ENCODE measurements around the gene TENT4A. TPM values are rescaled to one million over a fixed set of nuclear protein-coding genes. Genes with fewer than 3 reads are reported as not detected.

The TENT4A gene
- total RNA-seq, 1 donor from 2014 or later: 21.6 TPM

- TF ChIP-seq CTCF (IDR thresholded peaks at IDR 0.05): no peak
- H3K9me3 Mint-ChIP-seq (ENCODE audit: unreplicated experiment): no peaks in the 10 kb centered on the region
- H3K27ac Mint-ChIP-seq (ENCODE audit: unreplicated experiment): no peak overlapping the region
- no peak overlapping the region for H3K4me3 Mint-ChIP-seq (ENCODE audit: unreplicated experiment)
- no peaks in the 10 kb centered on the region for H3K4me1 Mint-ChIP-seq (ENCODE audit: unreplicated experiment)
- no peaks in the 10 kb centered on the region for H3K27me3 Mint-ChIP-seq (ENCODE audit: unreplicated experiment)
- no peak for DNase-seq (ENCODE audit: extremely low spot score, unreplicated experiment)
- peaks cover 43% of the 10 kb centered on the region for H3K36me3 Mint-ChIP-seq (ENCODE audit: unreplicated experiment)
Observed at GRCh38 chr5:6749026-6749716, 35.9 kb downstream of the TENT4A start.

- no peaks in the 10 kb centered on the region for H3K9me3 Mint-ChIP-seq (ENCODE audit: unreplicated experiment)
- DNase-seq (ENCODE audit: extremely low spot score, unreplicated experiment): no peak
- no peak overlapping the region for H3K27ac Mint-ChIP-seq (ENCODE audit: unreplicated experiment)
- H3K36me3 Mint-ChIP-seq (ENCODE audit: unreplicated experiment): peaks cover 51% of the 10 kb centered on the region
- H3K4me3 Mint-ChIP-seq (ENCODE audit: unreplicated experiment): no peak overlapping the region
- no peaks in the 10 kb centered on the region for H3K27me3 Mint-ChIP-seq (ENCODE audit: unreplicated experiment)
- TF ChIP-seq CTCF (IDR thresholded peaks at IDR 0.05): no peak
- no peaks in the 10 kb centered on the region for H3K4me1 Mint-ChIP-seq (ENCODE audit: unreplicated experiment)
Observed at GRCh38 chr5:6750142-6750840, 37.1 kb downstream of the TENT4A start.

GRCh38 chr5:6750951-6751685, 37.9 kb downstream of the TENT4A start:
- no peaks in the 10 kb centered on the region for H3K9me3 Mint-ChIP-seq (ENCODE audit: unreplicated experiment)
- no peak overlapping the region for H3K4me3 Mint-ChIP-seq (ENCODE audit: unreplicated experiment)
- no peak for DNase-seq (ENCODE audit: extremely low spot score, unreplicated experiment)
- H3K36me3 Mint-ChIP-seq (ENCODE audit: unreplicated experiment): peaks cover 54% of the 10 kb centered on the region
- no peaks in the 10 kb centered on the region for H3K4me1 Mint-ChIP-seq (ENCODE audit: unreplicated experiment)
- TF ChIP-seq CTCF (IDR thresholded peaks at IDR 0.05): no peak
- no peak overlapping the region for H3K27ac Mint-ChIP-seq (ENCODE audit: unreplicated experiment)
- H3K27me3 Mint-ChIP-seq (ENCODE audit: unreplicated experiment): no peaks in the 10 kb centered on the region

GRCh38 chr5:6752236-6752635, 39.0 kb downstream of the TENT4A start:
- DNase-seq (ENCODE audit: extremely low spot score, unreplicated experiment): no peak
- peaks cover 56% of the 10 kb centered on the region for H3K36me3 Mint-ChIP-seq (ENCODE audit: unreplicated experiment)
- H3K4me3 Mint-ChIP-seq (ENCODE audit: unreplicated experiment): no peak overlapping the region
- no peaks in the 10 kb centered on the region for H3K4me1 Mint-ChIP-seq (ENCODE audit: unreplicated experiment)
- H3K27ac Mint-ChIP-seq (ENCODE audit: unreplicated experiment): no peak overlapping the region
- no peak for TF ChIP-seq CTCF (IDR thresholded peaks at IDR 0.05)
- no peaks in the 10 kb centered on the region for H3K27me3 Mint-ChIP-seq (ENCODE audit: unreplicated experiment)
- no peaks in the 10 kb centered on the region for H3K9me3 Mint-ChIP-seq (ENCODE audit: unreplicated experiment)

GRCh38 chr5:6752782-6753181, 39.5 kb downstream of the TENT4A start:
- no peak overlapping the region for H3K27ac Mint-ChIP-seq (ENCODE audit: unreplicated experiment)
- H3K4me1 Mint-ChIP-seq (ENCODE audit: unreplicated experiment): no peaks in the 10 kb centered on the region
- H3K9me3 Mint-ChIP-seq (ENCODE audit: unreplicated experiment): no peaks in the 10 kb centered on the region
- peaks cover 56% of the 10 kb centered on the region for H3K36me3 Mint-ChIP-seq (ENCODE audit: unreplicated experiment)
- no peak for DNase-seq (ENCODE audit: extremely low spot score, unreplicated experiment)
- no peaks in the 10 kb centered on the region for H3K27me3 Mint-ChIP-seq (ENCODE audit: unreplicated experiment)
- no peak overlapping the region for H3K4me3 Mint-ChIP-seq (ENCODE audit: unreplicated experiment)
- no peak for TF ChIP-seq CTCF (IDR thresholded peaks at IDR 0.05)

Measured in osteocyte (in vitro differentiated cells).